ENCODE measurements around the gene NLRP11.
"Not testable (repeated sequence)": the region's sequence is repeated elsewhere in the genome, so short reads cannot be mapped to it uniquely, and the experiment has no call there.

Gene NLRP11

GRCh38 chr19:55778331-55778730 lies 53.5 kb downstream of the NLRP11 start:
- H4K20me1 ChIP-seq (ENCODE audit: insufficient read depth) = no peaks in the 10 kb centered on the region

DNA sequence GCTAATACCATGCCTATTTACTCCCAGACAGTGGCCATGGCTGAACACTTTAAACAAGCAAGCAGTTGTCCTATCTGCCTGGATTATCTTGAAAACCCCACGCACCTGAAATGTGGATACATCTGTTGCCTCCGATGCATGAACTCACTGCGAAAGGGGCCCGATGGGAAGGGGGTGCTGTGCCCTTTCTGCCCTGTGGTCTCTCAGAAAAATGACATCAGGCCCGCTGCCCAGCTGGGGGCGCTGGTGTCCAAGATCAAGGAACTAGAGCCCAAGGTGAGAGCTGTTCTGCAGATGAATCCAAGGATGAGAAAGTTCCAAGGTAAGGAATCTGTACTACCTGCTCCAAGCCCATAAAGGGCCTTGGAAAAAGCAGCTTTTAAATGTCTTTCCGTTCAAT lies 54.3 kb downstream of the NLRP11 start:
- no peak overlapping the region for H3K4me2 ChIP-seq
- H3K27ac ChIP-seq = no peak overlapping the region
- no peaks in the 10 kb centered on the region for H3K4me1 ChIP-seq (ENCODE audit: low read depth, poor library complexity, severe bottlenecking)
- peak; percentile 57 for TF ChIP-seq CTCF (conservative IDR thresholded peaks at IDR 0.05; ENCODE audit: low read depth, low read length)
- H3K36me3 ChIP-seq (ENCODE audit: insufficient read depth) = no peaks in the 10 kb centered on the region
- H3K9ac ChIP-seq = no peak overlapping the region
- H4K20me1 ChIP-seq (ENCODE audit: insufficient read depth) = no peaks in the 10 kb centered on the region
- no peaks in the 10 kb centered on the region for H3K79me2 ChIP-seq (ENCODE audit: insufficient read depth, low read depth)
- no peak overlapping the region for H3K4me3 ChIP-seq (IDR thresholded peaks at IDR 0.05; ENCODE audit: insufficient read depth, low read depth, low read length)
- H3K27me3 ChIP-seq (ENCODE audit: insufficient read depth, low read depth) = no peaks in the 10 kb centered on the region
- no peak overlapping the region for H2AFZ ChIP-seq (ENCODE audit: low read depth)

More at GRCh38 chr19:55778331-55778730, 53.5 kb downstream of the NLRP11 start:
- Histone ChIP-seq H3K4me1 (ENCODE audit: low read depth, poor library complexity, severe bottlenecking) (no peaks in the 10 kb centered on the region), H3K27ac (no peak overlapping the region), H3K79me2 (ENCODE audit: insufficient read depth, low read depth) (no peaks in the 10 kb centered on the region), H2AFZ (ENCODE audit: low read depth) (no peak overlapping the region), H3K9ac (no peak overlapping the region), H3K4me3 (IDR thresholded peaks at IDR 0.05; ENCODE audit: insufficient read depth, low read depth, low read length) (no peak overlapping the region), H3K36me3 (ENCODE audit: insufficient read depth) (no peaks in the 10 kb centered on the region), H3K4me2 (no peak overlapping the region), H3K27me3 (ENCODE audit: insufficient read depth, low read depth) (no peaks in the 10 kb centered on the region)
- no peak for TF ChIP-seq CTCF (conservative IDR thresholded peaks at IDR 0.05; ENCODE audit: low read depth, low read length)

DNA sequence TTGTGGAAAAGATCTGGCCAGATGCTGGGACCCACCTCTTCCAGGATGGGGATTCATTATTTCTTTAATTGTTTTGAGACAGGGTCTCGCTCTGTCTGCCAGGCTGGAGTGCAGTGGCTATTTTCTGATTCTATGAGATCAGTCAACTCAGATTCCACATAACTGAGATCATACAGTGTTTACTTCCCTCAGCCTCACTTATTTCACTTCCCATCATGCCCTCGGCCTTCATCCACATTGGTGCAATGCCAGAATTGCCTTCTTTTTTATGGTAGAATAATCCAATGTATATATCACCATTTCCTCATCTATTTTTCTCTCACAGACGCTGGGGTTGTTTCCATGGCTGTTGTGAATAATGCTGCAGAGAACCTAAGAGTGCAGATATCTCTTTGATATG lies 62.2 kb downstream of the NLRP11 start:
- H3K4me1 ChIP-seq (ENCODE audit: low read depth, poor library complexity, severe bottlenecking); H3K4me3 ChIP-seq (IDR thresholded peaks at IDR 0.05; ENCODE audit: insufficient read depth, low read depth, low read length); H3K27ac ChIP-seq; H3K4me2 ChIP-seq; H2AFZ ChIP-seq (ENCODE audit: low read depth); H3K27me3 ChIP-seq (ENCODE audit: insufficient read depth, low read depth); H3K36me3 ChIP-seq (ENCODE audit: insufficient read depth); H3K79me2 ChIP-seq (ENCODE audit: insufficient read depth, low read depth); H3K9ac ChIP-seq; H4K20me1 ChIP-seq (ENCODE audit: insufficient read depth): not testable (repeated sequence)

DNA sequence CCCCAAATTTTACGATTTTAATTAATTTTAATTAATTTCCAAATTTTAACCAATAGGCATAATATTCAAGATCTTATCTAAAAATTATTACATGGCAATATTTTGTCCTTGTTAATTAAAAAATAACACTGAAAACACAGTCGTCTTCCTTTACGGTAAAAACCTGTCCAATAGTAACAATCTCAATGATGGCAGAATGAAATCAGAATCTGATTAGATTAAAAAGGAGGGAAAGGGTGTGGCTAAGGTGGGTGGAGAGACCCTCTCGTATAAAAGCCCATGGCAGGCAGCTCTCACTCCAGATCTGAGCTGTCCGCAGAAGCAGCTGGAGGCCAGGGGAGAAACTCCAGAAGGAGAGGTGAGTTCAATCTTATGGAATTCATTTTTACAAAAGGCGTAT lies 63.0 kb downstream of the NLRP11 start, which contains the start of gene RFPL4AL1:
Gene RFPL4AL1 (plus strand): TSS at position 301 of the 400 bp plus-strand sequence. CDS start 2,687 bp downstream, outside the sequence.
- not testable (repeated sequence) for H2AFZ ChIP-seq (ENCODE audit: low read depth); H3K9ac ChIP-seq; H3K79me2 ChIP-seq (ENCODE audit: insufficient read depth, low read depth); H3K36me3 ChIP-seq (ENCODE audit: insufficient read depth); H3K4me1 ChIP-seq (ENCODE audit: low read depth, poor library complexity, severe bottlenecking); H3K4me2 ChIP-seq; H3K4me3 ChIP-seq (IDR thresholded peaks at IDR 0.05; ENCODE audit: insufficient read depth, low read depth, low read length); H3K27me3 ChIP-seq (ENCODE audit: insufficient read depth, low read depth); H3K27ac ChIP-seq; H4K20me1 ChIP-seq (ENCODE audit: insufficient read depth)

DNA sequence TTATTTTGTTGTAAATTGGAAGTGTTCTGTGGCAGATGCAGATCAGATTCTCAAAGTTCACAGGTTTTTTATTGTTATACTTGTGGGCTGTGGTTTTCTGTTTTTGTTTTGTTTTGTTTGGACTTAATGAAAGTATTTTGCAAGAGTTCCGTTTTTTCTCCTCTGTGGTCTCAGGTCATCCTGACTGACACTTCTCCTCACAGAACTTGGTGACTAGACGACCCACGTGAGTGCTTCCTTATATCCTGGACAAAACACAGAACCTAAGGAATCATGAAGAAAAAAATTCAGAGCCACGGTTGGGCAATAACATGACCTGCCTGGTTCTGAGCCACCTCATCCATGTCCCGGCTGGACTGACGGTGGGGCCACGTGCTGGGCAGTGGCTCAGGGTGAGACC lies 65.3 kb downstream of the NLRP11 start:
- no peak for TF ChIP-seq CTCF (conservative IDR thresholded peaks at IDR 0.05; ENCODE audit: low read depth, low read length)
- Histone ChIP-seq H3K9ac (no peak overlapping the region), H3K27ac (no peak overlapping the region), H3K79me2 (ENCODE audit: insufficient read depth, low read depth) (no peaks in the 10 kb centered on the region), H3K4me3 (IDR thresholded peaks at IDR 0.05; ENCODE audit: insufficient read depth, low read depth, low read length) (no peak overlapping the region), H3K36me3 (ENCODE audit: insufficient read depth) (no peaks in the 10 kb centered on the region), H3K27me3 (ENCODE audit: insufficient read depth, low read depth) (no peaks in the 10 kb centered on the region), H4K20me1 (ENCODE audit: insufficient read depth) (no peaks in the 10 kb centered on the region), H3K4me1 (ENCODE audit: low read depth, poor library complexity, severe bottlenecking) (peaks cover 10% of the 10 kb centered on the region), H3K4me2 (peak overlapping the region; percentile 10; the same call in 1 of the 2 replicates), H2AFZ (ENCODE audit: low read depth) (no peak overlapping the region)

DNA sequence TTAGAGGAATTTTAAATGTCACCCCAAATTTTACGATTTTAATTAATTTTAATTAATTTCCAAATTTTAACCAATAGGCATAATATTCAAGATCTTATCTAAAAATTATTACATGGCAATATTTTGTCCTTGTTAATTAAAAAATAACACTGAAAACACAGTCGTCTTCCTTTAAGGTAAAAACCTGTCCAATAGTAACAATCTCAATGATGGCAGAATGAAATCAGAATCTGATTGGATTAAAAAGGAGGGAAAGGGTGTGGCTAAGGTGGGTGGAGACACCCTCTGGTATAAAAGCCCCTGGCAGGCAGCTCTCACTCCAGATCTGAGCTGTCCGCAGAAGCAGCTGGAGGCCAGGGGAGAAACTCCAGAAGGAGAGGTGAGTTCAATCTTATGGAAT lies 73.0 kb downstream of the NLRP11 start, which contains the start of gene RFPL4A:
Gene RFPL4A (plus strand): TSS at position 301 of the 400 bp plus-strand sequence. CDS start 2,704 bp downstream, outside the sequence.
- H3K79me2 ChIP-seq (ENCODE audit: insufficient read depth, low read depth) = not testable (repeated sequence)

GRCh38 chr19:55756808-55757207 lies 75.0 kb downstream of the NLRP11 start:
- not testable (repeated sequence) for H3K79me2 ChIP-seq (ENCODE audit: insufficient read depth, low read depth); H3K4me3 ChIP-seq (IDR thresholded peaks at IDR 0.05; ENCODE audit: insufficient read depth, low read depth, low read length); H2AFZ ChIP-seq (ENCODE audit: low read depth); H3K27ac ChIP-seq; H4K20me1 ChIP-seq (ENCODE audit: insufficient read depth); H3K4me2 ChIP-seq; H3K27me3 ChIP-seq (ENCODE audit: insufficient read depth, low read depth); H3K36me3 ChIP-seq (ENCODE audit: insufficient read depth); H3K9ac ChIP-seq; H3K4me1 ChIP-seq (ENCODE audit: low read depth, poor library complexity, severe bottlenecking)

More for the DNA sequence above, 73.0 kb downstream of the NLRP11 start, which contains the start of gene RFPL4A:
- not testable (repeated sequence) for H3K4me3 ChIP-seq (IDR thresholded peaks at IDR 0.05; ENCODE audit: insufficient read depth, low read depth, low read length); H4K20me1 ChIP-seq (ENCODE audit: insufficient read depth); H3K36me3 ChIP-seq (ENCODE audit: insufficient read depth); H3K9ac ChIP-seq; H3K4me1 ChIP-seq (ENCODE audit: low read depth, poor library complexity, severe bottlenecking); H3K27me3 ChIP-seq (ENCODE audit: insufficient read depth, low read depth); H3K27ac ChIP-seq; H3K4me2 ChIP-seq; H2AFZ ChIP-seq (ENCODE audit: low read depth)

All from KMS-11 (cell line).